CD4-positive, alpha-beta T cell treated with Interleukin-15 for 1 hour (primary cell): ENCODE measurements around the gene TSLP.

Experiments used
- DNase-seq: peaks from one replicate; pipeline ENCODE4 v3.0.0-alpha.2; 2020

TSLP gene

GRCh38 chr5:111099058-111099778 lies 27.7 kb downstream of the TSLP start:
- DNase-seq = no peak

- DNase-seq = no peak
Observed at GRCh38 chr5:111106320-111106948, 34.9 kb downstream of the TSLP start.

GRCh38 chr5:111107371-111107770 lies 35.9 kb downstream of the TSLP start:
- DNase-seq = no peak

- no peak for DNase-seq
Observed at GRCh38 chr5:111111956-111112355, 40.4 kb downstream of the TSLP start.

GRCh38 chr5:111113678-111114077 lies 42.2 kb downstream of the TSLP start:
- no peak for DNase-seq

GRCh38 chr5:111115229-111115628 lies 43.7 kb downstream of the TSLP start:
- DNase-seq = no peak

GRCh38 chr5:111116550-111116949 lies 45.0 kb downstream of the TSLP start:
- DNase-seq = no peak

GRCh38 chr5:111117136-111117535 lies 45.6 kb downstream of the TSLP start:
- no peak for DNase-seq

GRCh38 chr5:111119221-111119620 lies 47.7 kb downstream of the TSLP start:
- DNase-seq = no peak

GRCh38 chr5:111119856-111120255 lies 48.3 kb downstream of the TSLP start:
- DNase-seq = no peak

GRCh38 chr5:111120911-111121310 lies 49.4 kb downstream of the TSLP start:
- no peak for DNase-seq

GRCh38 chr5:111121926-111122325 lies 50.4 kb downstream of the TSLP start:
- DNase-seq = no peak

GRCh38 chr5:111122398-111122797 lies 50.9 kb downstream of the TSLP start:
- no peak for DNase-seq

GRCh38 chr5:111124793-111125192 lies 53.3 kb downstream of the TSLP start:
- DNase-seq = no peak

- no peak for DNase-seq
Observed at GRCh38 chr5:111126896-111127295, 55.4 kb downstream of the TSLP start.
